Neuronal stem cell (in vitro differentiated cells): ENCODE data around the gene AHDC1.
A peak's percentile ranks its signal among the peaks of the same experiment; 100 is the strongest.

Source experiments
- DNase-seq: peaks from one replicate; pipeline ENCODE4 v3.0.0-alpha.2; 2013; ENCODE audit warnings: low spot score
- H2AFZ ChIP-seq: one replicate; pipeline ENCODE4 v1.6.1; 2013; ENCODE audit warnings: mild to moderate bottlenecking, low read length, inconsistent platforms
- H2AK5ac ChIP-seq: 2 replicates; pipeline ENCODE4 v1.6.1; 2013; ENCODE audit warnings: low read depth, mild to moderate bottlenecking, inconsistent platforms, low read length, moderate library complexity, mixed read lengths
- H2BK120ac ChIP-seq: 2 replicates; pipeline ENCODE4 v1.6.1; 2013; ENCODE audit warnings: low read depth, mild to moderate bottlenecking, inconsistent platforms, low read length, moderate library complexity, mixed read lengths
- H2BK12ac ChIP-seq: one replicate; pipeline ENCODE4 v1.6.1; 2013; ENCODE audit warnings: low read length, inconsistent platforms
- H2BK15ac ChIP-seq: 2 replicates; pipeline ENCODE4 v1.6.1; 2013; ENCODE audit warnings: mild to moderate bottlenecking, low read length, inconsistent platforms, mixed read lengths
- H2BK5ac ChIP-seq: one replicate; pipeline ENCODE4 v1.6.1; 2013; ENCODE audit warnings: inconsistent platforms, mild to moderate bottlenecking, low read length, moderate library complexity
- H3K14ac ChIP-seq: one replicate; pipeline ENCODE4 v1.6.1; 2013; ENCODE audit warnings: low read length, inconsistent platforms
- H3K18ac ChIP-seq: 2 replicates; pipeline ENCODE4 v1.6.1; 2013; ENCODE audit warnings: low read length, inconsistent platforms
- H3K23ac ChIP-seq: 2 replicates; pipeline ENCODE4 v1.6.1; 2013; ENCODE audit warnings: low read depth, mild to moderate bottlenecking, mixed read lengths, low read length, inconsistent platforms; ENCODE audit not compliant: poor library complexity
- H3K27ac ChIP-seq: replicated peaks from 3 replicates; pipeline ENCODE4 v1.5.1; 2013; ENCODE audit warnings: low read length, inconsistent platforms
- H3K27me3 ChIP-seq, 3 experiments: 2 replicates each; pipeline ENCODE4 v1.6.1; 2013; ENCODE audit warnings: low read length in 3 of 3, mild to moderate bottlenecking in 2 of 3, inconsistent platforms in 1 of 3, low read depth in 1 of 3, mixed read lengths in 1 of 3, moderate library complexity in 1 of 3; ENCODE audit not compliant: control insufficient read depth in 3 of 3, insufficient read depth in 3 of 3
- H3K36me3 ChIP-seq, 2 donors: replicated peaks in 1 of 2; 2 replicates each; pipeline ENCODE4 v1.6.1; 2013; ENCODE audit warnings: low read length in 2 of 2; ENCODE audit not compliant: control insufficient read depth in 2 of 2, insufficient read depth in 2 of 2
- H3K4ac ChIP-seq: 2 replicates; pipeline ENCODE4 v1.6.1; 2013; ENCODE audit warnings: inconsistent platforms, mild to moderate bottlenecking, low read length, moderate library complexity
- H3K4me1 ChIP-seq, 2 donors: 1 replicate in 1 of 2; 2 replicates in 1 of 2; pipeline ENCODE4 v1.6.1; 2013; ENCODE audit warnings: low read length in 2 of 2, low read depth in 1 of 2; ENCODE audit not compliant: control insufficient read depth in 2 of 2, insufficient read depth in 1 of 2
- H3K4me2 ChIP-seq: one replicate; pipeline ENCODE4 v1.6.1; 2013; ENCODE audit warnings: mild to moderate bottlenecking, low read length, inconsistent platforms; ENCODE audit not compliant: insufficient read depth, poor library complexity, severe bottlenecking
- H3K4me3 ChIP-seq, 2 donors: 2 replicates each; pipeline ENCODE4 v1.5.1; 2013; ENCODE audit warnings: low read length in 2 of 2, mild to moderate bottlenecking in 2 of 2, inconsistent platforms in 1 of 2, moderate library complexity in 1 of 2
- H3K79me1 ChIP-seq: one replicate; pipeline ENCODE4 v1.6.1; 2013; ENCODE audit warnings: low read depth, mild to moderate bottlenecking, inconsistent platforms, low read length, moderate library complexity
- H3K9ac ChIP-seq: one replicate; pipeline ENCODE4 v1.6.1; 2013; ENCODE audit warnings: mild to moderate bottlenecking, low read depth, low read length, inconsistent platforms; ENCODE audit not compliant: poor library complexity
- H3K9me3 ChIP-seq, 2 donors: replicated peaks in 1 of 2; 2 replicates each; pipeline versions ENCODE3 to v1.6.1; 2013; ENCODE audit warnings: low read length in 2 of 2, mild to moderate bottlenecking in 2 of 2, inconsistent platforms in 1 of 2, low read depth in 1 of 2, mixed read lengths in 1 of 2, moderate library complexity in 1 of 2; ENCODE audit not compliant: control insufficient read depth in 2 of 2, insufficient read depth in 1 of 2
- H4K8ac ChIP-seq: one replicate; pipeline ENCODE4 v1.6.1; 2013; ENCODE audit warnings: low read depth, mild to moderate bottlenecking, inconsistent platforms, low read length, moderate library complexity
- H4K91ac ChIP-seq: one replicate; pipeline ENCODE4 v1.6.1; 2013; ENCODE audit warnings: low read length, low read depth, mild to moderate bottlenecking, inconsistent platforms; ENCODE audit not compliant: poor library complexity
- WGBS, 2 donors: extraction: QIAGEN DNeasy Blood & Tissue Kit; methylation state at CpG; one replicate each; pipeline ENCODE4 v1.1.7; 2013; ENCODE audit warnings: missing lambda C conversion rate in 2 of 2, mixed read lengths in 1 of 2; ENCODE audit not compliant: insufficient read length in 2 of 2, insufficient replicate concordance in 1 of 2; ENCODE audit errors: extremely low coverage in 2 of 2; 5-methylcytosine and 5-hydroxymethylcytosine counted together

AHDC1 gene

GRCh38 chr1:27604579-27605299, 795 bp upstream of the AHDC1 start:
- no CpG with 5 or more reads among the region's 21 CpGs for WGBS, 2 donors
- H3K79me1 ChIP-seq, result peaks cover 7% of the 10 kb centered on the region
- H2BK120ac ChIP-seq, result no peak overlapping the region
- no peak overlapping the region for H3K27ac ChIP-seq
- H2BK15ac ChIP-seq, result peak overlapping the region; percentile 30
- H2BK5ac ChIP-seq, result peak overlapping the region; percentile 97
- peak overlapping the region; percentile 61 for H3K4me2 ChIP-seq
- H3K9me3 ChIP-seq, result no peaks in the 10 kb centered on the region
- no peak for DNase-seq
- H4K8ac ChIP-seq, result no peak overlapping the region
- H3K18ac ChIP-seq, result peak overlapping the region; percentile 40
- H2AFZ ChIP-seq, result peak overlapping the region; percentile 90
- H2BK12ac ChIP-seq, result peak overlapping the region; percentile 64
- H2AK5ac ChIP-seq, result peak overlapping the region; percentile 10
- peak overlapping the region; percentile 79 to 84 for H3K4me3 ChIP-seq
- no peaks in the 10 kb centered on the region for H3K36me3 ChIP-seq
- peaks cover 44 to 57% of the 10 kb centered on the region in 2 donors for H3K4me1 ChIP-seq
- no peak overlapping the region for H3K4ac ChIP-seq
- no peak overlapping the region for H3K9ac ChIP-seq
- no peaks in the 10 kb centered on the region for H3K27me3 ChIP-seq
- no peak overlapping the region for H4K91ac ChIP-seq
- no peak overlapping the region for H3K14ac ChIP-seq
- no peak overlapping the region for H3K23ac ChIP-seq

DNA sequence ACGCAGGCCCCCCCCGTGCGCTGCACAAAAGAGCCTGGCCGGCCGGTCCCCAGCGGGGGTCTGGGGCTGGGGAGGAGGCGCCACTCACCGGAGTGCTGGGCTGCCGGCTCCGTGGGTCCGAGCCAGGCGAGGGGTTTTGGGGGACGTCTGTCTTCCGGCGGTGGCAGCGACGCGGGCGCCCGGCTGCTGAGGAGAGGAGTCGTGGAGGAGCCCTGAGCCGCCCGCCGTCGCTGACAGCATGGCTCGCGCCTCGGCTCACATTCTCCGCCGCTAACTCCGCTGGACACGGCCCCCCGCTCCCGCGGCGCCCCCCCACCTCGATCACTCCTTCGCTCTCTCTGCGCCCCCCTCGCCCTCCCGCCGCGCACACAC, 649 bp downstream of the AHDC1 start:
- H3K4me2 ChIP-seq, result peak overlapping the region; percentile 65
- no peaks in the 10 kb centered on the region for H3K9me3 ChIP-seq
- no peak overlapping the region for H2BK12ac ChIP-seq
- peak overlapping the region; percentile 93 for H3K18ac ChIP-seq
- peak overlapping the region; percentile 78 for H2BK15ac ChIP-seq
- no peaks in the 10 kb centered on the region for H3K27me3 ChIP-seq
- peak overlapping the region; percentile 81 for H2AK5ac ChIP-seq
- H3K4ac ChIP-seq, result peak overlapping the region; percentile 19
- H4K8ac ChIP-seq, result no peak overlapping the region
- peaks cover 57 to 66% of the 10 kb centered on the region in 2 donors for H3K4me1 ChIP-seq
- H3K23ac ChIP-seq, result no peak overlapping the region
- H2AFZ ChIP-seq, result peak overlapping the region; percentile 24
- peak overlapping the region; percentile 58 for H3K14ac ChIP-seq
- peak overlapping the region; percentile 98 for H3K9ac ChIP-seq
- H2BK120ac ChIP-seq, result no peak overlapping the region
- H3K36me3 ChIP-seq, result no peaks in the 10 kb centered on the region
- no CpG with 5 or more reads among the region's 43 CpGs for WGBS, 2 donors
- peaks cover 18% of the 10 kb centered on the region for H3K79me1 ChIP-seq
- peak overlapping the region; percentile 97 for H2BK5ac ChIP-seq
- H3K27ac ChIP-seq, result peak overlapping the region; percentile 57
- no peak overlapping the region for H4K91ac ChIP-seq
- H3K4me3 ChIP-seq, result peak overlapping the region; percentile 84 to 97
- DNase-seq, result no peak

DNA sequence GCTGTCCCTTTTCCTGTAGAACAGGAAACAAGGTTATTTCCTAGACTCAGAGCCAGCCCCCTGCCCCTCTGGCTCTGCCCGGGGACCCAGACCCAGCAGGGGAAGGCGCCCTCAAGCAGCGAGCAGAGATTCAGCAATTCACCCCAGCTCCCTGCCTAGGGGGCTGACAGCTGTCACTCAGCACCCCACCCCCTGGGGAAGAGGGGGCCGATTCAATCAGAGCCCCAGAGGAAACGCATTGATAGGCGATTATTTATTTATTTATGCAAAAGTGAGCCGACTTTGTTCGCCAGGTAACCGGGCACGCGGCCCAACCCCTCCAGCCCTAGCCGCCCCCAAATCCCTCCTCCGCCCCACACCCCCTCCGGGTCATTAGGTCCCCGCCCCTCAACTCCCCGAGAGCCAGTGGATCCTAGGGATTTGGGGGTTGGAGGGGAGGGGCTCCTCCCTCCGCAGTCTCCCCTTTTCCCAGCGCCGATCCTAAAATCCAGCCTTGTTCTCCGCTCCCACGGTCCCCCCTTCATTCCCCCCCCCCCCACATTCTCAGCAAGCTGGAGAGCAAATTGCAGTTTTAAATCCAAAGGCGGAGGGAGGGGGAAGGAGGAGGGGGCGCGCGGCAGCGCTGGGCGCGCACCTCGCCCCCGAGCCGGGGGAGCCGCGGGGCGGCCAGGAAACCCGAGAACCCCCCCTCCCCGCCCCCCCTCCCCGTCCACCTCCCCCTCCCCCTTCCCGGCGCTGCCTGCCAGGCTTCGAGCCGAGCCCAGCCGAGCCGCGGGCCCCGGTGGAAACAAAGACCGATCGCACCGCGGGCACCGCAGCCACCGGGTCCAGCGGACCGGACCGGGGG, 1.3 kb downstream of the AHDC1 start:
- Histone ChIP-seq H2AK5ac (peak overlapping the region; percentile 88), H3K4me3 (peak overlapping the region; percentile 84 to 97), H2BK5ac (peak overlapping the region; percentile 97), H2BK15ac (peak overlapping the region; percentile 78), H3K36me3 (no peaks in the 10 kb centered on the region), H3K79me1 (peaks cover 22% of the 10 kb centered on the region), H3K27me3 (no peaks in the 10 kb centered on the region), H3K23ac (no peak overlapping the region), H3K9me3 (no peaks in the 10 kb centered on the region), H2AFZ (peak overlapping the region; percentile 24), H3K4me1 (peaks cover 59 to 70% of the 10 kb centered on the region in 2 donors), H4K8ac (no peak overlapping the region), H3K4me2 (peak overlapping the region; percentile 90), H2BK120ac (no peak overlapping the region), H3K27ac (peak overlapping the region; percentile 57), H3K18ac (peak overlapping the region; percentile 93), H3K4ac (no peak overlapping the region), H4K91ac (no peak overlapping the region), H2BK12ac (no peak overlapping the region), H3K9ac (peak overlapping the region; percentile 98), H3K14ac (peak overlapping the region; percentile 58)
- no CpG with 5 or more reads among the region's 54 CpGs for WGBS, 2 donors
- no peak for DNase-seq
